Peyer's patch (tissue), 4 donors: Measurements from ENCODE around the gene PLS1.

ENCODE experiments used
- CTCF ChIP-seq, 6 experiments: fragments of 450-650 bp in 4 of 6; fragments of 200-600 bp in 2 of 6; sonication (generic) in 1 of 6; IDR thresholded peaks; one replicate each; pipeline ENCODE4 v1.5.1; 2017 to 2019; ENCODE audit warnings: antibody characterized with exemption in 6 of 6, mild to moderate bottlenecking in 3 of 6, moderate library complexity in 1 of 6
- POLR2A ChIP-seq, 2 donors: fragments of 450-650 bp; IDR thresholded peaks; one replicate each; pipeline ENCODE4 v1.5.1; 2017; ENCODE audit warnings: antibody characterized with exemption in 2 of 2, mild to moderate bottlenecking in 2 of 2, moderate library complexity in 2 of 2

DNA sequence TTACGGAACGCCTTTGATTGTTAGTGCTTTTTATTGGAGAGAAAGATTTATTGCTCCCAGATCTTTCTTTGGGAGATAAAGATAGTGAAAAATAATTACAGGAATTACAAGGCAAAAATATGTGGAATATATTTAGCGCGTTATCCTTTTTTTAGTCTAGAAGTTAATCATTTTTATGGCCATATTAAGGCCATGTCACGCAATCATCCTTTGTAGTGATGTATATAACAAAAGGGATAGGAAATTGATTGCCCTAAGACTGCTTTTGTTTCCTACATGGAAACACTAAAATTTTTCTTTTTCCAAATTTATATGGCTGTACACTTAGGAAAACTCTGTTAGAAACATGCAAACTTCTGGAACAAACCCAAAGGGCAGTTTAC lies 129.2 kb downstream of the PLS1 start:
- TF ChIP-seq CTCF (IDR thresholded peaks at IDR 0.05) (no peak), POLR2A (IDR thresholded peaks at IDR 0.05) (no peak)
